ENCODE results near the gene STPG2.

DNA sequence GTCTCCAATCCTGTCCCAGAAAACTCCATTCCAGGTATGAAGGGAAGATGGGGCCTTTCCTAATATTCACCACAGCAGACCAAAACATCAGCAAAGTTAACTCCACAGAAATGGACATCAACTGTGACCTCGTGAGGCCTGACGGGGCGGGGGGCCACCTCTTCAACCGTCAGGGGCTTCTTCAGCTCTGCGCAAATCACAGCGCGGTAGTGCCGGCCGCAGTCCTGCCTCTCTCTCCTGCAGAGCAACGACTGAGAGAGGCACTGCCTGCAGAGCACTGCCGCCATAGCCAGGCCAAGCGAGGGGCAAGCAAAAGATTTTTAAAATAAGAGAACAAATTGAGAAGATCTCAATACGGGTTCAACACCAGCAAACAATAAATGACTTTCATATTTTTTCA is 226.2 kb downstream of the STPG2 start:
- TF ChIP-seq, protein P1, sequence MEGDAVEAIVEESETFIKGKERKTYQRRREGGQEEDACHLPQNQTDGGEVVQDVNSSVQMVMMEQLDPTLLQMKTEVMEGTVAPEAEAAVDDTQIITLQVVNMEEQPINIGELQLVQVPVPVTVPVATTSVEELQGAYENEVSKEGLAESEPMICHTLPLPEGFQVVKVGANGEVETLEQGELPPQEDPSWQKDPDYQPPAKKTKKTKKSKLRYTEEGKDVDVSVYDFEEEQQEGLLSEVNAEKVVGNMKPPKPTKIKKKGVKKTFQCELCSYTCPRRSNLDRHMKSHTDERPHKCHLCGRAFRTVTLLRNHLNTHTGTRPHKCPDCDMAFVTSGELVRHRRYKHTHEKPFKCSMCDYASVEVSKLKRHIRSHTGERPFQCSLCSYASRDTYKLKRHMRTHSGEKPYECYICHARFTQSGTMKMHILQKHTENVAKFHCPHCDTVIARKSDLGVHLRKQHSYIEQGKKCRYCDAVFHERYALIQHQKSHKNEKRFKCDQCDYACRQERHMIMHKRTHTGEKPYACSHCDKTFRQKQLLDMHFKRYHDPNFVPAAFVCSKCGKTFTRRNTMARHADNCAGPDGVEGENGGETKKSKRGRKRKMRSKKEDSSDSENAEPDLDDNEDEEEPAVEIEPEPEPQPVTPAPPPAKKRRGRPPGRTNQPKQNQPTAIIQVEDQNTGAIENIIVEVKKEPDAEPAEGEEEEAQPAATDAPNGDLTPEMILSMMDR (conservative IDR thresholded peaks at IDR 0.05 in 1 of 2, IDR thresholded peaks at IDR 0.05 in 1 of 2; ENCODE audit: extremely low read depth in 1 of 2, insufficient read depth in 1 of 2, low read depth in 1 of 2, low read length in 2 of 2) = no peak
- TF ChIP-seq EZH2 (IDR thresholded peaks at IDR 0.05; ENCODE audit: borderline replicate concordance, low read length) = no peak
